Muscle of leg (tissue), 11 donors: ENCODE measurements around the gene NCKAP5. TPM values are rescaled to one million over a fixed set of nuclear protein-coding genes. Genes with fewer than 3 reads are reported as not detected.

ENCODE experiments used
- DNase-seq: peaks from one replicate; pipeline ENCODE4 v3.0.0; 2013
- H3K27ac ChIP-seq: one replicate; pipeline ENCODE4 v1.5.1; 2013; ENCODE audit warnings: mild to moderate bottlenecking, low read length, control low read depth
- H3K27me3 ChIP-seq: one replicate; pipeline ENCODE4 v1.6.1; 2013; ENCODE audit warnings: low read length; ENCODE audit not compliant: control insufficient read depth, insufficient read depth
- H3K36me3 ChIP-seq: one replicate; pipeline ENCODE4 v1.6.1; 2013; ENCODE audit warnings: low read length; ENCODE audit not compliant: control insufficient read depth, insufficient read depth
- H3K4me1 ChIP-seq: one replicate; pipeline ENCODE4 v1.6.1; 2013; ENCODE audit warnings: low read length; ENCODE audit not compliant: control insufficient read depth, insufficient read depth
- H3K4me3 ChIP-seq: one replicate; pipeline ENCODE4 v1.5.1; 2013; ENCODE audit warnings: low read length, control low read depth
- H3K9me3 ChIP-seq: replicated peaks from 2 replicates; pipeline ENCODE4 v1.6.1; 2013; ENCODE audit warnings: low read depth, low read length; ENCODE audit not compliant: control insufficient read depth
- WGBS: methylation state at CpG from one replicate; pipeline ENCODE4 v1.1.5; 2013; ENCODE audit warnings: missing lambda C conversion rate; ENCODE audit not compliant: insufficient coverage; 5-methylcytosine and 5-hydroxymethylcytosine counted together
- polyA plus RNA-seq, 8 donors: library from polyadenylated mRNA; unstranded; fragments of 120-200 nt; gene quantifications; one replicate each; pipeline versions ENCODE4 v1.2.1 to v1.2.3, GENCODE V29; 2013; ENCODE audit warnings: inconsistent platforms in 1 of 8, low replicate concordance in 1 of 8; ENCODE audit not compliant: insufficient read length in 8 of 8, insufficient read depth in 1 of 8
- total RNA-seq: library from RNA; stranded (reverse); fragments of 120-200 nt; gene quantifications from one replicate; pipeline ENCODE4 v1.2.4, GENCODE V29; 2013

The NCKAP5 gene
- total and polyA plus RNA-seq, 9 donors, result 3.7 to 8.9 (median 5.0) TPM

DNA sequence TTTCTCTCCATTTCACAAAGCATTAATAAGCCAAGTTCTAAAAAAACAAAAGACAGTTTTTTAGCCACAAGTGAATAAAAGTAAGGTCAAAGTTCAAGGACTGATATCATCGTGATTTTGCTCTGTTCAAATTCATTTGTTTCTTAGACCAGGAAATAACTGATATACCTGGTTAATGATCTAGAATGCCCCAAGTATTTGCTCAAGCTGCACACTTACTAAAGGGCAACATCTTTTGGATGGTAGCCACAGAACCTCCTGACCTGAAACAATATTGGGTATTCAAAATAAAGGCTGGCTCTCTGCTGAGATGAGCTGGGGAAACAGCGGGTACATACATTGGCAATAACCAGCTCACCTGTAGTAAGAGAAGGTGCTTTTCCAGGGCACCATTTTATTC, 583.5 kb downstream of the NCKAP5 start:
- Histone ChIP-seq H3K4me1 (no peaks in the 10 kb centered on the region), H3K27me3 (no peaks in the 10 kb centered on the region), H3K27ac (no peak overlapping the region), H3K9me3 (no peaks in the 10 kb centered on the region), H3K36me3 (no peaks in the 10 kb centered on the region), H3K4me3 (no peak overlapping the region)
- WGBS, result no CpG with 5 or more reads among the region's 2 CpGs
- no peak for DNase-seq

DNA sequence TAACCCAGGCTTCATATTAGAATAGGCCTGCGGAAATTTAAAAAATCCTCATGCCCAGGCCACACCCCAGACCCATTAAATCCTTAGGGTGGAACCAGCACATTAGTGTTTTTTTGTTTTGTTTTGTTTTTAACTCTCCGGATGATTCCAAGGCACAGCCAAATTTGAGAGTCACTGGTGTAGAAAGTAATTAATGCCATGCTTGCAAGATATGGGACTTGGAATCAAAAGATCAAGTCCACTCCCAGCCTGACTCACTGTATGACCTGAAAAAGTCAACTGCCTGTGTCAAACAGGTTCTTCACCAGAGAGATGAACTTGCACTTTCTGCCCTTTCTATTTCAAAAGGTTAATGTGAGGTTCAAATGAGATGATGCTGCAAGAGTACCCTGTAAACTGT, 588.0 kb downstream of the NCKAP5 start:
- no CpG with 5 or more reads among the region's 2 CpGs for WGBS
- H3K36me3 ChIP-seq, result no peaks in the 10 kb centered on the region
- H3K4me3 ChIP-seq, result no peak overlapping the region
- H3K27me3 ChIP-seq, result no peaks in the 10 kb centered on the region
- no peaks in the 10 kb centered on the region for H3K9me3 ChIP-seq
- H3K4me1 ChIP-seq, result no peaks in the 10 kb centered on the region
- H3K27ac ChIP-seq, result no peak overlapping the region
- no peak for DNase-seq

DNA sequence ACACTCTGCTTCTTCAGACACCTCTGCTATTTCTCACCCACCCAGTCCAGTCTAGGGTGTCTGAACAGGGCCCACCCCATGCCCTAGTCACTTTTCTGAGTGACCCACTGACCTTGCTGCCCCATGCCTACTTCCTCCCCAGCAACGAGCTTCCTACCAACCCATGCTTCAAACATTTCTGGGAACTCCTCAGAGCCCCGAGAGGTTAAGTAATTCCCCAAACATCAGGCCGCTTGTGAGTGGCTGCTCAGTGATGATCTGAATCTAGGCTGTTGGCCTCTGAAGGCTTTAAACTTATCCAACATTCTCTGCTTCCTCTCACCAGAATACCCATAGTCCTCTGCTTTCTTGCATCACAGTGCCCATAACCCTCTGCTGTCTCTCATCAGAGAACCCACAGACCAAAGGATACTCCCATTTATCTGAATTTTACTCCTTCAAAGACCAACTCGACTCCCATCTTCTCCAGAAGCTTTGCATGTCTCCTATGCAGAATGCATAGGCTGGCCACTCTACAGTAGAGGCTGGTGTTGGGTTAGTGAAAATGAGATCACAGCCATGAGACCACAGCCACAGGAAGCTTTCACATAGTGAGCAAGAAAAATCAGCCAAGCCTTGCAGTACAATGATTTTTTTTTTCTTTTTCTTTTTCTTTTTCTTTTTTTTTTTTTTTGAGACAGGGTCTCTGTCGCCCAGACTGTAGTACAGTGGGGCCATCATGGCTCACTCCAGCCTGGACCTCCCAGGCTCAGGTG, 588.7 kb downstream of the NCKAP5 start:
- Histone ChIP-seq H3K9me3 (no peaks in the 10 kb centered on the region), H3K4me1 (no peaks in the 10 kb centered on the region), H3K27ac (no peak overlapping the region), H3K36me3 (no peaks in the 10 kb centered on the region), H3K4me3 (no peak overlapping the region), H3K27me3 (no peaks in the 10 kb centered on the region)
- 89% methylated on average over 1 of the region's 5 CpGs for WGBS
- DNase-seq, result no peak

DNA sequence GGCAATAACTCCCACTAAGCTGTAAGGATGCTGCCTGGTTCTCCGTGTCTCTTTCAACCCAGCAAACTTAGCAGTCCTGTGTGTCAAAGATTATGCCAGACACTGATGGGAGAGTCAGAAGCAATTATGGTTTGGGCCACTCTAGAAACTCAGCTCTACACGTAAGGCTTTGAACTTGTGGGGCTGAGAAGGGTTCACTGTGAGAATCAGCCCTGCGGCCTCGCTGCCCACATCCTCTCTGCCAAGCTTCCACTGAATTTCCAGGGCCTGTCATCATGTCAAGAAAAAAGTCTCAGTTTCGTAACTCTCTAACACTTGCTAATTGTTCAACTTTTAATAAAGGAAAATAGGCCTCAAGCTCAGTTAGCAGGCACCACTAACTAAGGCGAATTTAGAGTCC, 589.4 kb downstream of the NCKAP5 start:
- no peaks in the 10 kb centered on the region for H3K4me1 ChIP-seq
- WGBS, result 97% methylated on average over 4 of the region's 6 CpGs
- no peaks in the 10 kb centered on the region for H3K27me3 ChIP-seq
- no peak for DNase-seq
- no peaks in the 10 kb centered on the region for H3K36me3 ChIP-seq
- no peaks in the 10 kb centered on the region for H3K9me3 ChIP-seq
- no peak overlapping the region for H3K4me3 ChIP-seq
- H3K27ac ChIP-seq, result no peak overlapping the region

DNA sequence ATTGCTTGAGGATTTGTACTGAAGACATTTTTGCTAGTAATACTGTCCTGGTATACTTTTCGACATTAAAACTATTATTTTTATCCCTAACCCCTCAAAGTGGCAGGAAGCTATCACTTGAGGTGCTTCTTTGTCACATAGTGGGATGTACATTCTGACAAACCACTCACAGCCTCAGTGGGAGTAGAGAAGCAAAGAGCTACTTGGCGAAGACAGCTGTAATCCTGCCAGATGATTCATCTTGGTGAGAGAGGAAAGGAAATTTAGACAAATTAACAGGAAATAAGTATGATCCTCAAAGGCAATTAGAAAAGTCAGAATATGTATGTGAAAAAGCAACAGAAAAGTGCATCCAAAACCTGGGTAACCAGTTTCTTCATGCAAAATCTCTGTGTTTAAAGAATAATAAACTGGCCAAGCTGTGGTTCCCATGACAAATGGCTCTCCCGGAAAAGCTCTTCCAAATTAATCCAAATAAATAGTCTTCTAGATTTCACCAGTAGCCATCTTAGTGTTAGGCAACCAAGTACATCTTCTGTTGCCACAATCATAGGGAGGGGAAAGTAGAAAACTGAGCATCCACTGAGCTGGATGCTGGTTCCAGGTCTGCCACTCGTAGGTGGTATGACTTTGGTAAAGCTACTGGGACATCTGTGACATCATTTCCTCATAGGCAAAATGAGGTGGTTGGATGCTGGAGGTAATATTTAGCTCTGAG, 590.3 kb downstream of the NCKAP5 start:
- Histone ChIP-seq H3K27me3 (no peaks in the 10 kb centered on the region), H3K36me3 (no peaks in the 10 kb centered on the region), H3K4me1 (no peaks in the 10 kb centered on the region), H3K27ac (no peak overlapping the region), H3K9me3 (no peaks in the 10 kb centered on the region), H3K4me3 (no peak overlapping the region)
- DNase-seq, result peak; percentile 25
- WGBS, result no CpG with 5 or more reads among the region's 4 CpGs

DNA sequence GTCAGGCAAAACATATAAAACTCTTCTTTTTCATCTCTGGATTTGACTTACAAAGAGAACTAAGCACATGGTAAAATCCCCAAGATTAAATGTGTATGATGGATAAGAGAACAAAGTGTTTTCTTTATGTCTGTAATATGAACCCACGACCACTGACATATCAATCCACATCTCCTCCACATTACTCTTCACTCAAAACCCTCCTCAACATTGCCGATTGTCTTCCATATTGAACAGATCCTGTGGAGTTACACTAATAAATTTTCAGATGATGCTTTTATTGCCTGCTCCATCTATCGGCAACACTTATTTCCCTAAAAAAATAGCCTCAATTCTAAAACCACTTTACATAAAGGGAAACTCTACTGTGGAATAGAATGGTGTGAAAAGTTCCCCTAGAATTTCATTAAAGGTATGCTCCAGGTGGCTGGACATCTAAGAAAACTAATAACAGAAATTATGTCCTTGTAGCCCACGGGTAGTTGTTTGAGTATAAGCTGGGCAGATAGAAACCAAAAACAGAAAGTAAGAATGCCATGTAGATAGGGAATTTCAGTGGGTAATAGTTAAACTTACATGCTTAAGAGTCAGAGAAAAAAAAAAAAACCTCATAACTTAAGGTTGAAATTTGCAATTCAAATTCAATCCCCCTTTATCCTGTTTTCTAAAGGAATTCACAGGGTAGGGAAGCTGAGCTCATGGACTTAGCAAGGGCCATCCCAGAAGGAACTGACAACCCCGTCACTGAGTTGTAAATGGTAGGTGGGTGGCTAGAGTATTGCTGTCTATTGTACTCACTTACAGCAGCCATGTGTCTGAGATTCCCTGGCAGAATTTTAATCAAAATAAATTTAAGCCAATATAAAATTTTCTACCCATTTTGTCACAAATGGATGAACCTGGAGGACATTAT, 592.8 kb downstream of the NCKAP5 start:
- Histone ChIP-seq H3K4me3 (no peak overlapping the region), H3K4me1 (no peaks in the 10 kb centered on the region), H3K27me3 (no peaks in the 10 kb centered on the region), H3K27ac (no peak overlapping the region), H3K9me3 (no peaks in the 10 kb centered on the region), H3K36me3 (no peaks in the 10 kb centered on the region)
- WGBS, result 63% methylated on average over 1 of the region's 5 CpGs
- no peak for DNase-seq

DNA sequence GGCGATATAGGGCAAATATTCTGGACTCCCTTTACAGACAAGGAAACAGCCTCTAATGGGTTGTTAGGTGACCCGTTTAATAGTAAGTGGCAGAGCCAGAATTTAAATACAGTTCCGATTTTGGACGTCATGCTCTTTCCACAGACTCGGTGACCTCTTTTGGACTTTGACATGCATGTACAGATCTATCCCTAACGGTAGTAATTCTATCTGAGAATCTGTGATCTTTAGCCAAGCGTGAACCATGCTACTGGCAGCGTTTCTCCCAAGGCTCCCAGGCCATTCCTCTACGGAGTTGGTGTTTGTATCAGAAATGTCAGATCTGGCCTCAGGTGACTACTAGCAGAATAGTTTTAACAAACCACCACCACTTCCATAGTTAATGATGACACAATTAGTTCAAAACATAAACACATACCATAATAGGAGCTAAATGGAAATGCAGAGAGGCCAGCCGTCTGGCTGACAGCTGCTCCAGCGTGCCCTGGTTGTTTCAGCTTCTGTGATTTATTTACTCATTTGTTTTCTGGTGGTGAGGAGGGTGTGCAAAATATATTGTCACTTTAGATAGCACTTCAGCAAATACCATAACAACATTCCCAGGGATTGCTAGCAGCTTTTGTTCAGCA, 593.7 kb downstream of the NCKAP5 start:
- Histone ChIP-seq H3K27ac (no peak overlapping the region), H3K4me3 (no peak overlapping the region), H3K4me1 (no peaks in the 10 kb centered on the region), H3K36me3 (no peaks in the 10 kb centered on the region), H3K27me3 (no peaks in the 10 kb centered on the region), H3K9me3 (no peaks in the 10 kb centered on the region)
- no peak for DNase-seq
- WGBS, result 61% methylated on average over 6 of the region's 11 CpGs

DNA sequence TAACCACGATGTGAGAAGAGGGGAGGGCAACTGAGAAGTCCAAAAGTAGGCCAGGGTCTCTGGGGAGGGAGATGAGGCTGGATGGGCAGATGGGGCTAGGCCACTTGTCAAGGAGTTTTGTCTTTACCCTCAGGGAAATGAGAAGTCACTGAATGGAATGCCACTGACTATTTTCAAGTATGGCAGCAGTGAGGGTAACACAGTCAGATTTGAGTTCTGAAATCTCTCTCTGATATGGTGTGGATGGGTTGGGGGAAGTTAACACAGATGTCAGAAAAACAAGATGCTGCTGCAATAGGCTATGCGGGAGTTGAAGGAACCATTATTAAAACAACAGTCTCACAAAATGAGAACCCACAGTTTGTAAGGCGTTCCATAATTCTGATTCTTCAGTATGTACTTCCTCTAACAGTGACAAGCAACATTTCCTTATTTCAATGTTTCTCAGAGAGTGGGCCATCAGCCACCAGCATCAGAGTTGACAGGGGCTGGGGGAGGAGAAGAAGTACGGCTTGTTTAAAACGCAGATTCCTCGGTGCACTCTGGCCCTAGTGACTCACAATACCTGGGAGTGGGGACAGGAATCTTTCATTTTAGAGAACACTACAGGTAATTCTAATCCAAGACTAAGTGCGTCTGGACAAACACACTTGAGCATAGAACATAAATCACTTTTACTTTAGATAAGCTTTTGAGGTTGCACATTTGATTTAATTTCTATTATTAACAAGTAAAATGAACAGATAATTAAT, 596.8 kb downstream of the NCKAP5 start:
- Histone ChIP-seq H3K9me3 (no peaks in the 10 kb centered on the region), H3K4me1 (no peaks in the 10 kb centered on the region), H3K36me3 (no peaks in the 10 kb centered on the region), H3K27ac (no peak overlapping the region), H3K4me3 (no peak overlapping the region), H3K27me3 (no peaks in the 10 kb centered on the region)
- DNase-seq, result no peak
- WGBS, result 100% methylated on average over 1 of the region's 7 CpGs

DNA sequence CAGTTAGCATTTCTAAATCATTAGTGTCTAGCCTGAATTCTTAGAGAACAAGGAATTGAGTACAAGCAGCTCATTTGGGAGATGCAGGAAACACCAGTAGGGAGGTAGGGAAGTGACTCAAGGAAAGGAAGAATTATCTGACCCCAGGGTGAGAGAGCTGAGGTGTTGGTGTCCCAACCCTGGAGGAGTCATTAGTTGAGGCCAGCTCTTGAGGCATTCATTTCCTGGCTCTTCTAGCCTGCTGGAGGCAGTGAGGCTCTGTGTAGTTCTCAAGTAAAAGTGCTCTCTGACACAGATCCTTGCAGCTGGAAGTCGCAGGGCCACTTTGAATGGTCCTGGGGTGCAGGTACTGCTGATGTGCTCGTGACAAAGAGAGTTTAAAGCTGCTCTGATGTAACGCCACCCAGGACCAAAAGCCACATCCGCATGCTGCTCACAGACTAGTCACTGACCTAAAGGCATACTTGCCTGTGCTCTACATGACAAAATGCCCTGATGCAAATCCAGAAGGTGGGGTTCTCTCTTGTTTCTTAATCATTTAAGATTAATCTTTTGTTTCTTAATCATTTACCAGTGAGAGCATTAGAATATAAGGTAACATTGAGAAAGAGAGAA, 598.8 kb downstream of the NCKAP5 start:
- no peaks in the 10 kb centered on the region for H3K36me3 ChIP-seq
- H3K27me3 ChIP-seq, result no peaks in the 10 kb centered on the region
- no peak overlapping the region for H3K4me3 ChIP-seq
- no peak overlapping the region for H3K27ac ChIP-seq
- DNase-seq, result no peak
- no peaks in the 10 kb centered on the region for H3K4me1 ChIP-seq
- no peaks in the 10 kb centered on the region for H3K9me3 ChIP-seq
- WGBS, result 59% methylated on average over 3 of the region's 4 CpGs
